Stimulated activated CD4-positive, alpha-beta T cell treated with anti-CD3 and anti-CD28 coated beads, Interleukin-4, amount 100 ng/mL, for 4 hours (primary cell): ENCODE measurements around the gene LRBA.
"Not testable (repeated sequence)": the region's sequence is repeated elsewhere in the genome, so short reads cannot be mapped to it uniquely, and the experiment has no call there.

Source experiments
- DNase-seq, 2 experiments: peaks; one replicate each; pipeline ENCODE4 v3.0.0-alpha.2; 2020

The LRBA gene

DNA sequence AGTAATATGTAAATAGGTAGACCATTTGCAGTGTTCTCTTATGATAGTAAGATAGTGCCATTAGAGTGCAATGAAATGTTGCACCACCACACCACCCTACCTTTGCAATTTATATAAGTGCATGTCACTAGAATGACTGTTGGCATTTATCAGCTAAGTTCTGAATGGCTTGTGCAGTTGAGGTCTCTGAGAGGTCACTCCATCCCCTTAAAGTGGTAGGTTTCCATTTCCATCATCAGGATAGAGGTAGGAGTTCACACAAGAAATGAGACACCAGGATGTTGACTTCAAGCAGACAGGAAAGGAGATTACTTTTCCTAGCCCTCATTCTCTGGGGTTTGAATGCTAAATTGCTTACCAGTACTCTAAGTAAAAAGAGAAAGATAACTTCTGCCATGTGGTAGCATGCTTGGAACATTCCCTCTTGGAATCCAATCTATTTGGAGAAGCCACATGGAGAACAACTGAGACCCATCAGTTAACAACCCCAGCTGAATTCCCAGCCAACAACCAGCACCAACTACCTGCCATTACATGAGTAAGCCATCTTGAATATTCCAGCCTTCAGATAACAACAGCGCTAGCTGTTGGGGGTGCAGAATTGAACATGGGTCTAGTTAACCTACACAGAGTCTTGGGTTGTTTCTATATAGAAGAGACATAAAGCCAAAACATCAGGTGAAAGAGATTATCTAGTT lies 6.7 kb upstream of the LRBA start:
- DNase-seq: no peak

DNA sequence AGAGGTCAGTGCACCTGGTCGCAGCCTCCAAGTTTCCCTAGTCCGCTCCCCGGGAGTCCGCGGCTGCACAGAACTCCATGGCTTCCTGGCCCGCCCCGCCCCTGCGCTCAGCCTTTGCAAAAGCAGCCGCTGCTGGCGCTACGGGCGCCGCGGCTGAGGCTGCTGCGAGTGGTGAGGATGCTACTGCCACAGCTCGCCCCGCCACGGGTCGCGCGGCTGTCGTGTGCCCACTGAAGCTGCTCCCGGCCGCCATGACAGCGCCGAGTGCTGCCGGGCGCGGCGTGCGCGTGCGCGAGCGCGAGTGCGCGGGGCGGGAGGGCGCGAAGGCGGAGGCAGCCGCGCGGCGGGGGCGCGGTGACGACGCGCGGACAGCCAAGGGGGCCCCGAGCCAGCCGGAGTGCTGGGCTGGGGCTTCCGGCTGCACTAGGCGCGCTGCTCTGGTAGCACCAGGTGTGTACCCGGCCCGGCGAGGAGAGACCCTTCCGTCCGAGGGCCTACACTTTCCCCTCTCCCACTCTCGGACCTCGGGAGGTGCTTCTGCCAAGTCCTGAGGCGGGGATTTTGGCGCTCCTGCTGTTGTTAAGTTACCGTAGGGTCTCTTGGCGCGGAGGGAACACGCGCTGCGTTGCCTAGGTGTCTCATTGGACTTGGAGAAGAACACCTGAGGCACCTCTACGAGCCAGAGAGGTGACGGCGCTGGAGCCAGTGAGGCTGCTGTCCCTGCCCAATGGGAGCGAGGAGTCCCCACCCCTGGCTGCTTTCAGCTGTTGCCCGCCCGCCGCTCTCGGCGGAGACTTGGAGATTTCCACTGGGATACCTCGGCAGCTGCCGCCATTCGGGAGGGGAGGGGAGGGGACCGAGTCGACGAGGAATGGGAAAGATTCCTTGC lies 619 bp upstream of the LRBA start:
- DNase-seq: peak; percentile 81 to 82

DNA sequence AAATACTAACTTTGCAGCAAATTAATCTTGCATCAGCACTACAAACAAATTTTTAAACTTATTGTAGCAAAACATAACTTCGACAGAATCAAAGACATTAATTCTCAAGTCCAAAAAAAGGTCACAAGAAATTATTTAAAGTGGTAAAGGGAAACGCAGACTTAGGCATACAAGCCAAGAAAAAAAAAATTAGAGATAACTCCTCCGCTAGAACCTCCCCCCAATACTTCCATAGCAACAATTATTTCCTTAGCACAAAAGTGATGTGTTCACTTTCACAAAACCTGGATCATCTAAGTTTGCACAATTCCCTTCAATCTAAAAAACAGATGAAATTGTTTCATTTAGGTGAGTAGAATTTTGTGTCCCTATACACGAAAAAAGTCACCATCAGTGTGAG lies 1.1 kb downstream of the LRBA start:
- DNase-seq: no peak

DNA sequence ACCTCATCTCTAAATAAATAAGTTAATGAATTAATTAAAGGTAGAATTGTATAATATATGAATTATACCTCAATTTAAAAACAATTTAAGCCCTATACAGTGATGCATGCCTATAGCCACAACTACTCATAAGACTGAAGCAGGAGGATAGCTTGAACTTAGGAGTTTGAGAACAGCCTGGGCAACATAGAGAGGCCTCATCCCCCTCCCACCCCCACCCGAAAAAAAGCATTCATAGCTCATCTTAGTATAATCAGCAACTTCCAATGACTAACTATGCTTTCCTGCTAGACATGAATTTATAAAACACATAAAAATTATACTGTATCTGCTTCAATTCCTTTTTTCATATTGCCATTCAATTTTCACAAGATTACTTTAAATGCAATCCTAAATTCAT lies 1.6 kb downstream of the LRBA start:
- no peak for DNase-seq

DNA sequence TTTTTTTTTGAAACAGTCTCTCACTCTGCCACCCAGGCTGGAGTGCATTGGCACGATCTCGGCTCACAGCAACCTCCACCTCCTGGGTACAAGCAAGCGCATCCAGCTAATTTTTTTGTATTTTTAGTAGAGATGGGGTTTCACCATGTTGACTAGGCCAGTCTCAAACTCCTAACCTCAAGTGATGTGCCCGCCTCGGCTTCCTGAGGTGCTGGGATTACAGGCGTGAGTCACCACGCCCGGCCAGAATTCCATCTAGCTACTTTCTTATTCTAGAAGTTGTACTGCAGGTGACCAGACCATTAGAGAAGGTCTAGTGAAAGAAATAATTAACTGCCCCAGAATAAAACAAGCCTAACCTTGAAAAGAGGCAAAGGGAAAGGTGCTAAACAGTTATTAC lies 2.3 kb downstream of the LRBA start:
- peak in 1 of 2 experiments; percentile 20 for DNase-seq

DNA sequence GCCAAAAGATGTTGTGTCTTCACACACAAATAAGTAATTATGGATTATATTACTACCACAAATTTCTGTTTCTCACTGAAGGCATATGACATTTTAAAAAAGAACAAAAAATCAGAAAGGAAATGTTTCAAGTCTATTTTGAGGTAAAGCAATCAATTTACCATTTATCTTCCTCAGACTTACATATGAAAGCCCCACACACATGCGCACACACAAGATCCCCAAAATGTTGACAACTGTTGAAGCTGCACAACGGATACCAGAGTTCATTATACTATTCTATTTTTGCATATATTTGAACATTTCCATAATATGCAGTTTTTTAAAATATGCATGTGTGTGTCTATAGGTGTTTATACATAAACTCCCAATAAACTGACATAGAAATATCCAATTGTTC lies 2.7 kb downstream of the LRBA start:
- no peak for DNase-seq

DNA sequence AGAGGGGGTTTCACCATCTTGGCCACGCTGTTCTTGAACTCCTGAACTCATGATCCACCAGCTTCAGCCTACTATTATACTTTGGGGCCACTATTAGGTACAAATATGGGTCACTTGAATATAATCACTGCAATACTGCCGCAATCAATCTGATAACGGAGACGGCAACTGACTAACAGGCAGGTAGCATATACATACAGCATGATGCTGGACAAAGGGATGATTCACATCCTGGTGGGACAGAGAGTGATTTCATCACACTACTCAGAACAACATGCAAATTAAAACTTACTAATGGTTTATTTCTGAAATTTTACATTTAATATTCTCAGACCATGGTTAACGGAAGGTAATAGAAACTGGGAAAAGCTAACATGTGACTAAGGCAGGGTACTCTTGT lies 10.9 kb downstream of the LRBA start:
- DNase-seq: no peak

DNA sequence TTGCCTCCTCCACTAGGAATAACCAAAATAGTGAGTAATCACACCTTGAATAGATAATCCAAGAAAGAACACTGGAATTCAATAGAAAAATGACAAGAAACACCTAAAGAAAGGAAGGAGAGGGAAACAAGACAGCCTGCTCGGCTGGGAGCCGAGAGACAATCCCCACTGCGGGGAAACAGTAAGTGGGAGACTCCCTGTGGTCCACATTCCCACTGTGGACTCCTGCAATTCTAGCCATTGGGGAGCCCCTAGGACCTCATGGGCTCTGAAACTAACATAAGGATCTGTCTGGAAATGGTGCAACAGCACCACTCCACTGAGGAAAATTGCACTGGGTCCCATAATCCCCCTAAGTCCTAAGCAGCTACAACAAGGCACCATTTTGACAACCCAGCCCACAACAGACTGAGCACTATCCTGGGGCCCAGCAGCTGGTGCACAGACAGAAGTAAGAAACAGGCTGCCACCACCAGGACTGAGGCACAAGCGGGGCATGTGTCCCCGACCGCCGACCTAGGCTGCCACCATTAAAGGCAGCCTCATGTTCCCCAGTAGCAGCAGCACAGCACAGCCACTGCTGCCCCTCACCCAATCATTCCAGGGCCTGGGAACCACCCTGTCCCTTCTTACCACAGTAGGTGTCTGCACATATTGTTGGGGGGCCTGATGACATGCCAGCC lies 14.2 kb downstream of the LRBA start:
- no peak for DNase-seq

DNA sequence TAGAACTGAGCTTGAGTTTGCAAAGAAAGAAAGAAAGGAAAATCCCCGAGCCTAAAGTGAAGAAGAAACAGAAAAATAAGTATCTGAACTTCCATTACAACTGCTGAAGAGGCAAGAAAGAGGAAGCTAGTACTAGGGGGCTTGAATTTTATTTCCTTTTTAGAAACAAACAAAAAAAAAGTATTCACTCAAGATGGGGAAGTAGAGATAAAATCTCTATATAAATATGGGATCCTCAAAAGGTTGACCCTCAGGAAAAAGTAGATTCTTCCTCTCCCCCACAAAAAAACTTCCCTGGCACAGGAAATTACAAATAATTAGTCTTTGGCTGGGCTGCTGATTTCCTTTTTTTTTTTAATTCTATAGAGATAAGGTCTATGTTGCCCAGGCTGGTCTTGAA lies 16.0 kb downstream of the LRBA start:
- no peak for DNase-seq

DNA sequence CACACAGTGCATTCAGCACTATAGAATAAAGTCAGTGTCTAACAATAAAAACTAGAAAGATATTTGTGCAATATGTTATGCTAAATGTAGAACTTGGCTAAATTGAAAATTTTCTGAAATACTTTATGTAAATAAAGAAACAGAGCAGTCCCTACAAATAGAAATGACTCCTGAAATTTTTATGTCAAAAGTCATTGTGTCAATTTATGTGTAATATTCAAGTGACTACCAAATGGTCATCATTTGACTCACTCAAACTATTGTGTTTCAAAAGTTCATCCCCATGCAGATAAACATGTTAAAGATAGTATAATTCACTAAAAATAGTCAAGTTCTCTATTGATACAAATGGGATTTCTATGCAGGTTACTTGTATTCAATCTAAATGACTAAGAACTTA lies 17.9 kb downstream of the LRBA start:
- no peak for DNase-seq

DNA sequence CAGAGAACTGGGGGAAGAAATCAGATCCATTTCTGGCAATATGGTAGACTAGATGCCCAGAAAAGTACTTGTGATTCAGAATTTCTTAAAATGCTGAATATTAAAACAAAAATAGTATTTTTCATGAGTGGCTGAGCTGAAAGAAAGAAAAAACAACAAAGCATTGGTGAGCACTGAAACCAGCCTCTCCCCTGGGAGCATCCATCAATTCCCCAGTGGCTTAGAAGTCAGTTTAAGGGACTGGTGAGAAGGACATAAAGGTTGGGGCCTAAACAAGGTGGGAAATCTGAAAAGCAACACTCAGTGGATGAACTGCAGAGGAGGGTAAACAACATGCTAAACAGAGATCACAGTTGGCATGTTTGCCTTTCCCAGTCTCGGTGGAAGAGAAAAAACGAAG lies 20.4 kb downstream of the LRBA start:
- no peak for DNase-seq

DNA sequence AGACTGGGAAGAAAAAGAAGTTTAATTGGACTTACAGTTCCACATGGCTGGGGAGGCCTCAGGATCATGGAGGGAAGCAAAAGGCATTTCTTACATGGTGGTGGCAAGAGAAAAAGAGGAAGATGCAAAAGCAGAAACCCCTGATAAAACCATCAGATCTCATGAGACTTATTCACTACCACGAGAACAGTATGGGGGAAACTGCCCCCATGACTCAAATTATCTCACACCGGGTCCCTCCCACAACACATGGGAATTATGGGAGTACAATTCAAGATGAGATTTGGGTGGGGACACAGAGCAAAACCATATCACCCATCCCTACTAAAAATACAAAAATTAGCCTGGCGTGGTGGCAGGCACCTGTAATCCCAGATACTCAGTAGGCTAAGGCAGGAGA lies 21.5 kb downstream of the LRBA start:
- not testable (repeated sequence) for DNase-seq

DNA sequence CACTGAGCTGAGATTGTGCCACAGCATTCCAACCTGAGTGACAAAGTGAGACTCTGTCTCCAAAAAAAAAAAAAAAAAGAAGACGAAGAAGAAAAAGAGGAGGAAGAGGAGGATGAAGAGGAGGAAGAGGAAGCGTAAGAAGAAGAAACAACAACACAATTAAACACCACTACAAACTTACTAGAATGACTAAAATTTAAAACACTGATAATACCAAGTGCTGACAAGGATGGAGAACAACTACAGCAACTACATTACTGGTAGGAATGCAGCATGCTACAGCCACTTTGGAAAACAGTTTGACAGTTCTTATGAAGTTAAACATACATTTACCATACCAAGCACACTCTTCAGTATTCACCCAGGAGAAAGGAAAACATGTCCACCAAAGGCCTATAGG lies 24.1 kb downstream of the LRBA start:
- DNase-seq: no peak

DNA sequence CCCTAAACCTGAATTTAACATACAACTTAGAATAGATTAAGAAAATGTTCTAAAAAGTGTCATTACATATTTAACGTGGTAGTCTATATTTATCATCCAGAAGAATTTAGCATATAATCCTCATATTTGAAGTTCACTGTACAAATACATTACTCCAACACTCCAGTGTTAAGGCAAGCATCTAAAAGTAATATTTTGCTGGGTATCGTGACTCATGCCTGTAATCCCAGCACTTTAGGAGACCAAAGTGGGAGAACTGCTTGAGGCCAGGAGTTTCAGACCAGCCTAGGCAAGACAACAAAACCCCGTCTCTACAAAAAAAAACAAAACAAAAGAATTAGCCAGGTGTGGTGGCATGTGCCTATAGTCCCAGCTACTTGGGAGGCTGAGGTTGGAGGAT lies 24.8 kb downstream of the LRBA start:
- DNase-seq: no peak

DNA sequence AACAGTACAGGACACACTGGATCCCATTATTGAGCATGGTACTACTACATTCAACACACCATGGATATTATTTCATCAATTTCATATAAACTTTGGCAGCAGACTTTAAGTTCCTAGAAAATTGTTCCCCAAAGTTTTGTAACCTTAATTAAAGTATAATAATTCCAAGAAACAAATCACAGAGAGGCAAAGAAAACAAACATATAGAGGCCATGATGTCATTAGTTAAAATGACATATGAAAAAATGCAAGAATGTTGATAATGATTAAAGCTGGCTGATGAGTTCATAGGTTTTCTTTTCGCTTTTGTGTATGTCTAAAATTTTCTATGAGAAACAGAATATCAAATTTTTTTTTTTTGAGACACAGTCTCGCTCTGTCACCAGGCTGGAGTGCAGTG lies 26.8 kb downstream of the LRBA start:
- no peak for DNase-seq

DNA sequence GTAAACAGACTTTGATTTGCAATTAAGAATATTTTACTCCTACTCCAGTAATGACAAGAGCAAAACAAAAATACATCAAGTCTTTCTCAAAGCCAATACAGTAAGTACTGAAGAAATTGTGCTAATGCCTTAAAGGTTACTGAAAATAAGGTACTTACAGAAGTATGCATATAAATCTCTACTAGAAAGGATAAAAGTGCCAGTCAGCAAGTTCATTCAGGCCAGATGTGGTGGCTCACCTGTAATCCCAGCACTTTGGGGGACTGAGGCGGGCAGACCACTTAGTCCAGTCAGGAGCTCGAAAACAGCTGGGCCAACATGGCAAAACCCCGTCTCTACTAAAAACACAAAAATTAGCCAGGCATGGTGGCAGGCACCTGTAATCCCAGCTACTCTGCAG lies 27.9 kb downstream of the LRBA start:
- DNase-seq: no peak

DNA sequence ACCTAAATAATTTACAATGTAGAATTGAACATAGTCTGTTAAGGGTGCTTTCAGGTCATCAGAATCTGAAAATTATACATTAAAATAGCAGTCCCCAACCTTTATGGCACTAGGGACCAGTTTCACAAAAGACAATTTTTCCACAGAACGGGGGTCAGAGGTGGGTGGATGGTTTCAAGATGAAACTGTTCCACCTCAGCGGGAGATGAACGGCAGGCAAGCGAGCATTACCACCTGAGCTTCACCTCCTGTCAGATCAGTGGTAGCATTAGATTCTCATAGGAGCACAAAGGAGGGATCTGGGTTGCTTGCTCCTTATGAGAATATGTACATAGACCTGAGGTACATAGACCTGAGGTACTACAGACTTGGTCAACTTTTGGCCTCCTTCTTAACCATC lies 29.0 kb downstream of the LRBA start:
- peak; percentile 4 to 20 for DNase-seq

DNA sequence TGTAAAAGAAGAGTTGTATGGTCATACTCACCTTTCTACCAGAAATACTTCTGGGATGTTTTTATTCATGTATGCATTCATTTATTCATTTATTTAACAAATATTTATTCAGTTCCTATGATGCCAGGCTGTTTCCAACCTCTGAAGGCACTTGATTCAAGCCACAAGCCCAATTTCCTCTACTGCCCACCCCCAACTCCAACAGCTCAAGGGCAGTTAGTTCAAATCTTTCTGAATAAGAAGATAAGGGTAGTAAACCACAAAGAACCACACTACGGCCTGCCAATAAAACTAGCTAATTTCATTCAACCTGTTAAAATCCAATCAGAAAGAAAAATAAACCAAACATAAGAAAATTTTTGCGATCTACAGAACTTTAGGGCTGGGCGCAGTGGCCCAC lies 31.2 kb downstream of the LRBA start:
- DNase-seq: no peak

DNA sequence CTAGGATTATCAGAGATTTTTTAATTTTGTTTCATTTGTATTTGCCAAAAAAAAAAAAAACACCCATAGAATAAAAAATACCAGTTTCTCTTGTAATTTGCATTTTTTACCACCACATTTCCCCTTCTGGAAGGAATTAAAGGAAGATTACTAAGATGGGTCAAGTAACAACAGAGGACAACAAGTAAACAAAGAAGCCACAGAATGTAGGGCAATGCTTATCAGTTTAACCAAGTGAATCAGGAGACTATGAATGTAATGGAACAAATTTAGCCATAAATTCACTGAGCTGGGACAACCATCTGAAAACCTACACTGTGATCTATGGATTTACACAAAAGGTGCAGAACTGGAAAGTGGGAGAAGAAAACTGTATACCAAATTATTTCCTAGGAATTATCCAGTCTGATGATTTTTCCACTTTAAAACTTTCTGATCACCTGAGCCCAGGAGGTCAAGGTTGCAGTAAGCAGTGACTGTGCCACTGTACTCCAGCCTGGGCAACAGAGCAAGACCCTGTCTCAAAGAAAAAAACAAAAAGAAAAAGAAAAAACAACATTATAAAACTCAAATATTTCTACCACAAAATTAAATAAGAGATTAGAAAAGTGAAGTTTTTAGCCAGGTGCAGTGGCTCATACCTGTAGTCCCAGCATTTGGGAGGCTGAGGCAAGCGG lies 32.4 kb downstream of the LRBA start:
- DNase-seq: no peak

DNA sequence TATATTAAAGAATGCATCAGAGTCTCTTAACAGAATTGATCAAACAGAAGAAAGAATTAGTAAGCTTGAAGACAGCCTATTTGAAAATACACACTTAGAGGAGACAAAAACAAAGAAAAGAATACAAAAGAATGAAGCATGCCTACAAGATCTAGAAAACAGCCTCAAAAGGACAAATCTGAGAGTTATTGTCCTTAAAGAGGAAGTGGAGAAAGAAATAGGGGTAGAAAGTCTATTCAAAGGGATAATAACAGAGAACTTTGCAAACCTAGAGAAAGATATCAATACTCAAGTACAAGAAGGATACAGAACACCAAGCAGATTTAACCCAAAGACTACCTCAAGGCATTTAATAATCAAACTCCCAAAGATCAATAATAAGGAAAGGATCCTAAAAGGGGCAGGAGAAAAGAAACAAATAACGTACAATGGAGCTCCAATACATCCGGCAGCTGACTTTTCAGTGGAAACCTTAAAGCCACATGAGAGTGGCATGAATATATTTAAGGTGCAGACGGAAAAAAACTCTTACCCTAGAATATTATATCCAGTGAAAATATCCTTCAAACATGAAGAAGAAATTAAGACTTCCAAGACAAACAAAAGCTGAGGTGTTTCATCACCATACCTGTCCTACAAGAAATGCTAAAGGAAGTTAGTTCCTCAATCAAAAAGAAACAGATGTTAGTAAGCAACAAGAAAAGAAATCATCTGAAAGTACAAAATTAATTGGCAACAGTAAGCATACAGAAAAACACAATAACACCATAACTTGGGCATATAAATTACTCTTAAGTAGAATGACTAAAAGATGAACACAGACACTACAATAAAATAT lies 36.1 kb downstream of the LRBA start:
- no peak for DNase-seq

DNA sequence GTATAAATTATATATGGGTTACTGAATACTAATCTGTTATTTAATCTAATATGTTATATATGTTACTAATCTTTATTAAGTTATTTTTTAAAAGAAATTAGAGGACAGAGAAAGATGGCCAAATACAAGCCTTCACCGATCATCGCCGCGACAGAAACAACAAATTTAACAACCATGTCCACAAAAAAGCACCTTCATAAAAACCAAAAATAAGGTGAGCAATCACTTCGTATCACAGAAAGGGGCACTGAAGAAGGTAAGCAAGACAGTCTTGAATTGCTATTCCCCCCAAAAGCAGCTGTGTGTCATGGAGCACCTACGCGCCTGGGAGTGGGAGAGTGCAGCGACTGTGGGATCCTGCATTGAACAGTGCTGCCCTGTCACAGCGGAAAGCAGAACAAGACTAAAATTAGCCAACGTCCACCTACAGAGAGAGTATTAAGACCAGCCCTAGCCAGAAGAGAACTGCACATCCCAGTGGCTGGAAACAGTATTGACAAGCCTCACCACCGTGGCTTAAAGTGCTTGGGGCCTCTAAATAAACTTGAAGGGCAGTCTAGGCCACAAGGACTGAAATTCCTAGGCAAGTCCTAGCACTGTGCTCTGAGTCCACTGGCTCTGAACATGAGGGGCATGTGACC lies 38.5 kb downstream of the LRBA start:
- DNase-seq: no peak

DNA sequence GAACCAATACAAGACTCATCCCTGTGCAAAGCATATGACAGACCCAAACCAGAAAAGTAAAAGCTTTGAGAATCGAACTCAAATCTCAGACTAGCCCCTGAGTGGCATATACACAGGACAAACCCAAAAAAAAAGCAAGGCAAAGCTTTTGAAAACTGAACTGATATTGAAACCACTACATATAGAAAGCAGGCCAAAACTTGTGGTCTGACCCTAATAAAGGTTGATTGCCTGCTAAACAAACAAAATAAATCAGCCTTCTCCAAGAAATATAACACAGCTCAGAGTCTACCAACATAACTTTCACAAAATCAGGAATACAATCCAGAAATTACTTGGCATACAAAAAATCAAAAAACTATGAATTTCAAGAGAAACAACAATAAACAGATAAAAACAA lies 40.3 kb downstream of the LRBA start:
- no peak for DNase-seq
